Caco-2 (cell line): ENCODE data around the gene WDFY4. TPM values are rescaled to one million over a fixed set of nuclear protein-coding genes. Genes with fewer than 3 reads are reported as not detected.
"Not testable (repeated sequence)": the region's sequence is repeated elsewhere in the genome, so short reads cannot be mapped to it uniquely, and the experiment has no call there.

ENCODE experiments used
- BruUV-seq: library from RNA; stranded (reverse); fragments of 400-500 nt; replicated peaks from 2 replicates; lab custom pipeline; 2021; lab: Mats Ljungman, UMichigan
- CTCF ChIA-PET: fragments of 300-600 bp; sonication (Branson Sonifier 250); formaldehyde crosslinking; loops from one replicate; lab custom pipeline; 2022; ENCODE audit warnings: antibody characterized with exemption; lab: Charles Lee
- POLR2A ChIA-PET: fragments of 300-600 bp; sonication (Branson Sonifier 250); formaldehyde crosslinking; loops from one replicate; lab custom pipeline; 2022; ENCODE audit warnings: antibody characterized with exemption; lab: Charles Lee
- DNase-seq, 2 experiments: peaks; one replicate each; pipeline versions ENCODE4 v3.0.0 to v3.0.0-alpha.2; 2020 to 2022
- H3K27me3 ChIP-seq: replicated peaks from 2 replicates; pipeline ENCODE4 v1.6.0; 2011; ENCODE audit warnings: low read length; ENCODE audit not compliant: control insufficient read depth, insufficient read depth
- H3K36me3 ChIP-seq: 2 replicates; pipeline ENCODE4 v1.5.1; 2011; ENCODE audit warnings: low read length; ENCODE audit not compliant: control insufficient read depth, insufficient read depth
- H3K4me1 ChIP-seq: fragments of 250-450 bp; sonication (Bioruptor Pico); 2 replicates; pipeline ENCODE4 v1.5.1; 2020; ENCODE audit warnings: mild to moderate bottlenecking
- H3K4me3 ChIP-seq: 2 replicates; pipeline ENCODE4 v1.5.1; 2011; ENCODE audit warnings: low read depth, mild to moderate bottlenecking, control low read depth, low read length
- H3K9me3 ChIP-seq: fragments of 250-450 bp; sonication (Bioruptor Pico); 2 replicates; pipeline ENCODE4 v1.5.1; 2020; ENCODE audit warnings: mild to moderate bottlenecking, moderate library complexity
- H3K27ac Mint-ChIP-seq: one replicate; pipeline ENCODE4 v1.8.0; 2022; ENCODE audit warnings: mixed read lengths; ENCODE audit not compliant: unreplicated experiment
- H3K27me3 Mint-ChIP-seq: one replicate; pipeline ENCODE4 v1.8.0; 2022; ENCODE audit warnings: mixed read lengths; ENCODE audit not compliant: insufficient read depth, unreplicated experiment
- H3K36me3 Mint-ChIP-seq: one replicate; pipeline ENCODE4 v1.8.0; 2022; ENCODE audit warnings: mild to moderate bottlenecking, mixed read lengths; ENCODE audit not compliant: insufficient read depth, unreplicated experiment
- H3K4me1 Mint-ChIP-seq: one replicate; pipeline ENCODE4 v1.8.0; 2022; ENCODE audit warnings: low read depth, mixed read lengths; ENCODE audit not compliant: unreplicated experiment
- H3K4me3 Mint-ChIP-seq: one replicate; pipeline ENCODE4 v1.8.0; 2022; ENCODE audit warnings: mild to moderate bottlenecking, moderate library complexity, mixed read lengths; ENCODE audit not compliant: unreplicated experiment
- H3K9me3 Mint-ChIP-seq: one replicate; pipeline ENCODE4 v1.8.0; 2022; ENCODE audit warnings: mixed read lengths; ENCODE audit not compliant: unreplicated experiment
- CTCF ChIP-seq, 2 experiments: fragments of 200-600 bp in 1 of 2; IDR thresholded peaks; 1 replicate in 1 of 2; 2 replicates in 1 of 2; pipeline versions ENCODE4 v1.5.1 to v1.8.0; 2011 to 2022; ENCODE audit warnings: antibody characterized with exemption in 1 of 2, control low read depth in 1 of 2, inconsistent platforms in 1 of 2, low read depth in 1 of 2, low read length in 1 of 2, mild to moderate bottlenecking in 1 of 2, moderate library complexity in 1 of 2; ENCODE audit not compliant: insufficient read depth in 1 of 2, severe bottlenecking in 1 of 2, unreplicated experiment in 1 of 2
- intact Hi-C: fragments of 100-400 bp; cut with micrococcal nuclease; formaldehyde crosslinking; loops from one replicate; pipeline ENCODE4 v1.10.0; 2022; ENCODE audit not compliant: unreplicated experiment
- total RNA-seq: library from RNA; stranded (reverse); gene quantifications from 2 replicates; pipeline ENCODE4 v1.2.3, GENCODE V29; 2022

WDFY4 gene
- total RNA-seq, 1 experiment from 2014 or later = not detected

GRCh38 chr10:48638739-48639527 is 45.7 kb upstream of the WDFY4 start:
- DNase-seq = no peak
- Histone ChIP-seq H3K9me3 (peaks cover 11% of the 10 kb centered on the region), H3K4me3 (no peak overlapping the region), H3K4me1 (no peaks in the 10 kb centered on the region), H3K27me3 (no peaks in the 10 kb centered on the region), H3K36me3 (no peaks in the 10 kb centered on the region)
- peaks cover 9% of the 10 kb centered on the region for H3K9me3 Mint-ChIP-seq
- no peak for TF ChIP-seq CTCF (IDR thresholded peaks at IDR 0.05; ENCODE audit: insufficient read depth in 1 of 2, low read depth in 1 of 2, low read length in 1 of 2, severe bottlenecking in 1 of 2, unreplicated experiment in 1 of 2)
- no peaks in the 10 kb centered on the region for H3K4me1 Mint-ChIP-seq
- peaks cover 6% of the 10 kb centered on the region for H3K27me3 Mint-ChIP-seq
- intact Hi-C loops = no loop called here
- BruUV-seq = no TSS peak
- ChIA-PET POLR2A (no interaction called here), CTCF (interaction anchor here (3.6 kb wide), 1 partner anchor 17 kb away, joined by 13 read pairs; no protein-coding TSS in a partner anchor)
- no peaks in the 10 kb centered on the region for H3K36me3 Mint-ChIP-seq
- no peak overlapping the region for H3K27ac Mint-ChIP-seq
- no peak overlapping the region for H3K4me3 Mint-ChIP-seq

- H3K9me3 Mint-ChIP-seq = peaks cover 9% of the 10 kb centered on the region
- H3K27ac Mint-ChIP-seq = no peak overlapping the region
These were observed 45.0 kb upstream of the WDFY4 start for GRCh38 chr10:48639632-48640031.

GRCh38 chr10:48640326-48640725 is 44.3 kb upstream of the WDFY4 start:
- Mint-ChIP-seq H3K27me3 (peaks cover 6% of the 10 kb centered on the region), H3K4me3 (no peak overlapping the region), H3K27ac (no peak overlapping the region), H3K9me3 (peaks cover 9% of the 10 kb centered on the region), H3K4me1 (no peaks in the 10 kb centered on the region), H3K36me3 (no peaks in the 10 kb centered on the region)
- no peaks in the 10 kb centered on the region for H3K36me3 ChIP-seq
- no peaks in the 10 kb centered on the region for H3K27me3 ChIP-seq
- ChIA-PET POLR2A (no interaction called here), CTCF (interaction anchor here (3.6 kb wide), 1 partner anchor 16 kb away, joined by 13 read pairs; no protein-coding TSS in a partner anchor)
- TF ChIP-seq CTCF (IDR thresholded peaks at IDR 0.05; ENCODE audit: insufficient read depth in 1 of 2, low read depth in 1 of 2, low read length in 1 of 2, severe bottlenecking in 1 of 2, unreplicated experiment in 1 of 2) = no peak
- H3K4me1 ChIP-seq = no peaks in the 10 kb centered on the region
- intact Hi-C loops = no loop called here
- peaks cover 11% of the 10 kb centered on the region for H3K9me3 ChIP-seq
- H3K4me3 ChIP-seq = no peak overlapping the region
- BruUV-seq = no TSS peak
- no peak for DNase-seq

More at GRCh38 chr10:48639632-48640031, 45.0 kb upstream of the WDFY4 start:
- Histone ChIP-seq H3K36me3 (no peaks in the 10 kb centered on the region), H3K4me3 (no peak overlapping the region), H3K4me1 (no peaks in the 10 kb centered on the region), H3K9me3 (peaks cover 11% of the 10 kb centered on the region), H3K27me3 (no peaks in the 10 kb centered on the region)
- Mint-ChIP-seq H3K36me3 (no peaks in the 10 kb centered on the region), H3K4me3 (no peak overlapping the region), H3K4me1 (no peaks in the 10 kb centered on the region), H3K27me3 (peaks cover 6% of the 10 kb centered on the region)
- BruUV-seq = no TSS peak
- DNase-seq = no peak
- CTCF ChIA-PET = interaction anchor here (3.6 kb wide), 1 partner anchor 17 kb away, joined by 13 read pairs; no protein-coding TSS in a partner anchor
- intact Hi-C loops = no loop called here
- POLR2A ChIA-PET = no interaction called here
- TF ChIP-seq CTCF (IDR thresholded peaks at IDR 0.05; ENCODE audit: insufficient read depth in 1 of 2, low read depth in 1 of 2, low read length in 1 of 2, severe bottlenecking in 1 of 2, unreplicated experiment in 1 of 2) = no peak

- H3K4me3 Mint-ChIP-seq, BruUV-seq, H3K27me3 ChIP-seq, CTCF ChIA-PET, DNase-seq, POLR2A ChIA-PET, H3K27me3 Mint-ChIP-seq, H3K4me3 ChIP-seq, intact Hi-C loops, H3K27ac Mint-ChIP-seq, H3K4me1 Mint-ChIP-seq, H3K9me3 Mint-ChIP-seq, H3K4me1 ChIP-seq, H3K36me3 ChIP-seq, H3K36me3 Mint-ChIP-seq: not testable (repeated sequence)
- peaks cover 11% of the 10 kb centered on the region for H3K9me3 ChIP-seq
These were observed 43.5 kb upstream of the WDFY4 start for GRCh38 chr10:48641099-48641690.
